Activated naive CD4-positive, alpha-beta T cell treated with anti-CD3 and anti-CD28 coated beads, Interleukin-2, amount 10 ng/mL, durations not matched to agents 7 days and 5 days (primary cell): ENCODE measurements around the gene GRM8.

ENCODE experiments used
- CTCF ChIA-PET: fragments of 350-600 bp; sonication (Branson Sonifier 250); formaldehyde crosslinking; loops from one replicate; lab custom pipeline; 2021; ENCODE audit warnings: antibody characterized with exemption; lab: Charles Lee
- DNase-seq: peaks from one replicate; pipeline ENCODE4 v3.0.0-alpha.2; 2020
- H3K27ac Mint-ChIP-seq: one replicate; pipeline ENCODE4 v1.8.0; 2021; ENCODE audit warnings: mild to moderate bottlenecking, moderate library complexity, mixed read lengths
- H3K27me3 Mint-ChIP-seq: one replicate; pipeline ENCODE4 v1.8.0; 2021; ENCODE audit warnings: mild to moderate bottlenecking, mixed read lengths
- H3K36me3 Mint-ChIP-seq: one replicate; pipeline ENCODE4 v1.8.0; 2021; ENCODE audit warnings: mixed read lengths
- H3K4me1 Mint-ChIP-seq: one replicate; pipeline ENCODE4 v1.8.0; 2021; ENCODE audit warnings: mixed read lengths
- H3K4me3 Mint-ChIP-seq: one replicate; pipeline ENCODE4 v1.8.0; 2021; ENCODE audit warnings: mild to moderate bottlenecking, moderate library complexity, mixed read lengths
- H3K9me3 Mint-ChIP-seq: one replicate; pipeline ENCODE4 v1.8.0; 2021; ENCODE audit warnings: mixed read lengths

The GRM8 gene

DNA sequence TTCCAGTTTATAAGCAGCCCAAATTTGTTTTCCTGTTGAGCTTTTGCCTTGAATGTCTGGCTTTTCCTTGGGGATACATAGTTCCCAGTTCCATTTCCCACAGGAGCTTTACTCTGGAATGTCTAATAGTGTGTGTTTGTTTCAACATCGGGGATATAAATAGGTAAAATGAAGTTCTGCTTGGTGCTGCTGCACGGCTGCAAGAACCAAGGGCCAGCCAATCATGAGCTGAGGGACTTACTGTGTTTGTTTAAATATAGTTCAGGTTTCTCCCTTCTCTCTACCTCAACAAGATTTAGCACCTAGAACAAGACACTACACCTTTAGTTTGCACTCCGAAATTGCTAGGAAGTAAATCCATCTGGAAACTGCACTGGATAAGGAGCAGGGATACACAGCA is 43.9 kb downstream of the GRM8 start:
- Mint-ChIP-seq H3K36me3 (no peaks in the 10 kb centered on the region), H3K9me3 (no peaks in the 10 kb centered on the region), H3K27me3 (peaks cover 7% of the 10 kb centered on the region), H3K4me3 (no peak overlapping the region), H3K27ac (no peak overlapping the region), H3K4me1 (no peaks in the 10 kb centered on the region)
- no peak for DNase-seq
- CTCF ChIA-PET, result no interaction called here

DNA sequence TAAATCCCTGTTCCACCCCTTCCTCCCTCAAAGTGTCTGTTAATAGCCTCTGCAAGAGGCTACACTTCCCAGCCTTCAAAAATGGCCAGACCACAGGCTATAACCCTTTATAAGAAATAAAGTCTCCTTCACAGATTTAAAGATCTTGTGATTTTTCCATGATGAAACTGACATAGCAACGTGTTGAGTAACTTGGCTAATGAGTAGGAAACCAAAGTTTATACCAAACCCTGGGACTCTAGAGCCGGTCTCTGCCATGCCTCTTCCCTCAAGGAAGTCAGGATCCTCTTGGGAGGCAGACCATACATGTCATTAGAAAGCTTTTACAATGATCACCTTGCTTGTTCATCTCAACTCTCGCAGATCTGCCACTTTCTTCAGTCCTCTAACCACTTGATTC is 44.4 kb downstream of the GRM8 start:
- no peak overlapping the region for H3K4me3 Mint-ChIP-seq
- CTCF ChIA-PET, result no interaction called here
- no peak for DNase-seq
- no peaks in the 10 kb centered on the region for H3K36me3 Mint-ChIP-seq
- no peaks in the 10 kb centered on the region for H3K9me3 Mint-ChIP-seq
- H3K27me3 Mint-ChIP-seq, result peaks cover 7% of the 10 kb centered on the region
- no peaks in the 10 kb centered on the region for H3K4me1 Mint-ChIP-seq
- H3K27ac Mint-ChIP-seq, result no peak overlapping the region

DNA sequence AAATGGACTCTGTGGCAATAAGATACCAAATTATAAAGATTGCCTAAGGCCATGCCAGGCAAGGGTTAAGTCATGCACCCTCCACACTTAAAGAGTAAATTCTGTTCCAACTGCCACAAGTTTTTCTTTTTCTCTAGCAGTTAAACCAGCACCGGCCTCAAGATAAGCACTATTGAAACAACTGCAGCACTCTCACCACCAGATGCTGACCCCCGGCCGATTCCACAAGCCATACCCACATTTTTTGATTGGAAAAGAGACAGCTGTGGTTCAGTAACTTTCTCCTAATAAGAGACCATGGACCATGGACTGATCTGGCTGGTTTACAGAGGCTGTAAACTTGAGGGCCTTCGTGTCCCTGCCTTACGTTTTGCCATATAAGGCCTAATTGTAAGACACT is 44.9 kb downstream of the GRM8 start:
- no peak overlapping the region for H3K27ac Mint-ChIP-seq
- CTCF ChIA-PET, result no interaction called here
- H3K4me1 Mint-ChIP-seq, result no peaks in the 10 kb centered on the region
- no peak overlapping the region for H3K4me3 Mint-ChIP-seq
- H3K9me3 Mint-ChIP-seq, result no peaks in the 10 kb centered on the region
- no peak for DNase-seq
- H3K36me3 Mint-ChIP-seq, result no peaks in the 10 kb centered on the region
- peaks cover 7% of the 10 kb centered on the region for H3K27me3 Mint-ChIP-seq

DNA sequence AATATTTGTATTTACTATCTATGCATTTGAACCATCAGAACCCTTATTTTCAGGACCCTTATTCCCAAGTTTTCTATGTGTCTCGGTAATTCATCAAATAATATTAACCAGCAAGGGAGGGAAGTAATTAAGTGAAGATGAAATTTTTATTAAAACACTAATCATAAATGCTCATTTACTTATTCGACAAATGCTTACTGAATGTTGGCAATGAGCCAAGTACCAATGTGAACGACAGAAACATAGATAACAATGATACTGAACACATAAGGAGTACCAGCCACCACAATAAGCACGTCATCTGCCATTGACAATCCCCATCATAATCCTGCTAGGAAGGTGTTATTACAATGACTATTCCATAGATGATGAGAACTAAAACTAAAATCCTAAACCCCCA is 45.5 kb downstream of the GRM8 start:
- H3K9me3 Mint-ChIP-seq, result no peaks in the 10 kb centered on the region
- H3K4me1 Mint-ChIP-seq, result no peaks in the 10 kb centered on the region
- no peak overlapping the region for H3K4me3 Mint-ChIP-seq
- H3K27me3 Mint-ChIP-seq, result peaks cover 7% of the 10 kb centered on the region
- CTCF ChIA-PET, result no interaction called here
- DNase-seq, result no peak
- H3K36me3 Mint-ChIP-seq, result no peaks in the 10 kb centered on the region
- no peak overlapping the region for H3K27ac Mint-ChIP-seq

DNA sequence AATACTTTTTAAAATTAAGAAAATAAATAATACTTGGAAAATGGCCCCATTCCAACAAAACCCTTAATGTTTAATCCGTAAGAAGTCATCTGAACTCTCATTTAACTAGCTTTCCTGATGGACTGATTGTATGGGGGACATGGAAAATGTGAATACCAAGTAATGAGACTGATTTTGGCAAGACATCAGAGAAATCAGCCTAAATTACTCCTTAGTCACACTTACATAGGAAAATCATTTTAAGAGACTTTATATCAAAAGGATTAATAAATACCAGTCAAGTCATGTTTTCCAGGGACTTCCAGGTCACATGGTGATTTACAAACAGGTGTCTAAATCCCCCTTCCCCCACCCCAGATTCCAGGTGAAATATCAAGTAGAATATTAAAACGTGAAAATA is 58.2 kb downstream of the GRM8 start:
- H3K4me3 Mint-ChIP-seq, result no peak overlapping the region
- H3K9me3 Mint-ChIP-seq, result no peaks in the 10 kb centered on the region
- no peaks in the 10 kb centered on the region for H3K36me3 Mint-ChIP-seq
- H3K27ac Mint-ChIP-seq, result no peak overlapping the region
- DNase-seq, result no peak
- H3K4me1 Mint-ChIP-seq, result no peaks in the 10 kb centered on the region
- no peaks in the 10 kb centered on the region for H3K27me3 Mint-ChIP-seq
- CTCF ChIA-PET, result no interaction called here

DNA sequence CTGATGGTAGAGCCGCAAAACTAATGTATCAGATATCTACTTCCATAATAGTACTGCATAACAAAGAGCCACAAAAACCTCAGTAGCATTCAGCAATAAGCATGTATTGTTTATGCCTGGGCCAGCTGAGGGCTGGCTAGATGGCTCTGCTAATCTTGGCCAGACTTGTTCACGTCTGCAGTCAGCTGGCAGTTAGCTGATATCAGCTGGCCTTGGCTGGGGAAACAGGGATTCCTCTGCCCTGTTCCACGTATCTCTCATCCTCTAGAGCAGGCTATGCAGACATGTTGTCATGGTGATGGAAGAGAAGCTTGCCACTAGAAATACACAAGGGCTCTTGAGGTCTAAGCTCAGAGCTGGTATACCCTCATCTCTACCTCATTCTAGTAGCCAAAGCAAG is 62.9 kb downstream of the GRM8 start:
- H3K4me1 Mint-ChIP-seq, result no peaks in the 10 kb centered on the region
- H3K27me3 Mint-ChIP-seq, result no peaks in the 10 kb centered on the region
- H3K27ac Mint-ChIP-seq, result no peak overlapping the region
- CTCF ChIA-PET, result no interaction called here
- H3K36me3 Mint-ChIP-seq, result no peaks in the 10 kb centered on the region
- no peak for DNase-seq
- H3K9me3 Mint-ChIP-seq, result no peaks in the 10 kb centered on the region
- no peak overlapping the region for H3K4me3 Mint-ChIP-seq

DNA sequence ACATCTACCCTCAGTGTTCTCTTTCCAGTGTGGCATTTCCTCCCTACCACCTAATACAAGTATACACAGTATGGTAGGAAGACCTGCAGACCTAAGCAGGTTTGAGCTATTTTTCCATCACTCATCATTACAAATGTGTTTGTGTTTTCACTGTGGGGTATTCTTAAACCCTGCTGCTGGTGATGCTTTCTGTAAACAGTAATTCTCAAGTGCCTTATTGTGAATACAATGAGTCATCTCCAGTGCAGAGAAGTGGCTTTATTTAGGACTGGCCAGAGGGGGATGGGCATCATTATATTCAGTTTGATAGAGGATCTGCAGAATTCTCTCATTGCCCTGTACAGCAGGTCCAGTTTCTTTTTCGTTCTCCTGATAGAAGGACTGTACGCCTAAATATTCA is 63.7 kb downstream of the GRM8 start:
- Mint-ChIP-seq H3K27me3 (no peaks in the 10 kb centered on the region), H3K4me1 (no peaks in the 10 kb centered on the region), H3K4me3 (no peak overlapping the region), H3K9me3 (no peaks in the 10 kb centered on the region), H3K27ac (no peak overlapping the region), H3K36me3 (no peaks in the 10 kb centered on the region)
- CTCF ChIA-PET, result no interaction called here
- DNase-seq, result no peak

DNA sequence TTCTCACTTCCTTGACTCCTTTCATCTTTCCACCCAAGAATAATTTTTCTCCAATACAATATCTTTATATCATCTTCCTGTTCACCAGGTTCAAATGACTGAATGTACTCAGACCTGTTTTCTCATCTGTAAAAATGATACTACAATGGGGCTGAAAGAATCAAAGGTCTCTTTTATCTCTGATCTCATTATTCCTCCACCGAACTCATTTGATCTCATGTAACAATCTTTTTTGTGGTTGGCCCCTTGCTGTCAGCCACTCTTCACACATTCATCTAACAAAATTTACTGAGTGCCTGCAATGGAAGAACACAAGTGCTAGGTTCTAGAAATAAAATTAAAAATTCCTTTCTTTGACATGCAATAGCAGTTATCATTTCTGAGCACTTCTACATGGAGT is 65.0 kb downstream of the GRM8 start:
- no peaks in the 10 kb centered on the region for H3K4me1 Mint-ChIP-seq
- no peaks in the 10 kb centered on the region for H3K9me3 Mint-ChIP-seq
- CTCF ChIA-PET, result no interaction called here
- no peak overlapping the region for H3K4me3 Mint-ChIP-seq
- no peak for DNase-seq
- no peaks in the 10 kb centered on the region for H3K36me3 Mint-ChIP-seq
- no peaks in the 10 kb centered on the region for H3K27me3 Mint-ChIP-seq
- H3K27ac Mint-ChIP-seq, result no peak overlapping the region

DNA sequence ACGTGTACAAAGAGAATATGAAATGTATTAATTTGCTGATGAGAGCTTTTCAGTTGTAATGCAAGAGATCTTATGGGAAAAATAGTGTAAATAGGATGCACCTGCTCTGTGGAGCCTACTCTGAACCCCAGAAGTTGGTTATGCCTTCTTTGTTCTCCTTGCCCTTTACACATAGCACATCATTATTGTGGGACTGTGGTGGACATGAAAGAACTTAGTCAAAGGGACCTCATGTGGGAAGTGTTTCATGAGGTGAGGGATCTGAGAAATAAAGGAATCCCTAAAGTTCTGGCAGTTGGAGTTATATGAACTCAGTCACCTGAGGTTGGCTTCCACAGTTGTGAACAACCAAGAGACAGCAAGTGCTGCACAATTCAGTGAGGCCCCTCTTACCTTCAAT is 66.1 kb downstream of the GRM8 start:
- Mint-ChIP-seq H3K9me3 (no peaks in the 10 kb centered on the region), H3K27ac (no peak overlapping the region), H3K4me1 (no peaks in the 10 kb centered on the region), H3K27me3 (no peaks in the 10 kb centered on the region), H3K4me3 (no peak overlapping the region), H3K36me3 (no peaks in the 10 kb centered on the region)
- DNase-seq, result no peak
- CTCF ChIA-PET, result no interaction called here

DNA sequence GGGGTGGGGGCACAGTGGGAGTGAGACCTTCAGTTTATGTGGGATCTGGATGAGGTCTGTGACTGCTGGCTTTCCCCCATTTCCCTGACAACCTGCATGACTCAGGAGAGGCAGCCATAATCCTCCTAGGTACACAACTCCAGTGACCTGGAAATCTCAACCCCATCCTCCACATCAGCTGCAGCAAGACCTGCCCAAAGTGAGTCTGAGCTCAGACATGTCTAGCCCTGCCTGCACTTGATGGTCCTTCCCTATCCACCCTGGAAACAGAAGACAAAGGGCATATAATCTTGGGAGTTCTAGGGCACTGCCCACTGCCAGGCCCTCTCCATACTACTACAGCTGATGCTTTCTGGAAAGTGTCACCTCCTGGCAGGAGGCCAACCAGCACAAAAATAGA is 75.6 kb downstream of the GRM8 start:
- no peak for DNase-seq
- H3K4me1 Mint-ChIP-seq, result no peaks in the 10 kb centered on the region
- peaks cover 4% of the 10 kb centered on the region for H3K27me3 Mint-ChIP-seq
- H3K4me3 Mint-ChIP-seq, result no peak overlapping the region
- no peaks in the 10 kb centered on the region for H3K36me3 Mint-ChIP-seq
- CTCF ChIA-PET, result no interaction called here
- no peaks in the 10 kb centered on the region for H3K9me3 Mint-ChIP-seq
- H3K27ac Mint-ChIP-seq, result no peak overlapping the region

DNA sequence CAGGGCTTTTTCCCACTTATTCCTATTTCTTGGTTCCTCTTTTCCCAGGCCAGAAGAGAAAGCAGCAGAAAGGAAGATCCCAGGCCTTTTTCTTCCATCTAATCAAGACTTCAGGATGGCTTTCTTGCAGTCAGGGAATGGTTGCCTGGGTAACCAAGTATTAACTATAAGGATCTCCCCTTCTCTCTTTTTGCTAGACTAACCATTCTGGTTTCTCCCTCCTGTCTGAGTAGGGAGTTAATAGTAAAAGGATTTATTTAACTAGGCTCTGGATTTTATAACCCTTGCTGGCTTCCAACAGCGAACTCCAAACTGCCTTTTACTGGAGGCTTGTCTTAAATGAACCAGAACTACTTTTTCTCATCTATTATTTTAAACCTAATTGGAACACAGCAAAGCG is 90.4 kb downstream of the GRM8 start:
- H3K4me1 Mint-ChIP-seq, result no peaks in the 10 kb centered on the region
- no peak for DNase-seq
- no peaks in the 10 kb centered on the region for H3K36me3 Mint-ChIP-seq
- peaks cover 4% of the 10 kb centered on the region for H3K27me3 Mint-ChIP-seq
- H3K9me3 Mint-ChIP-seq, result no peaks in the 10 kb centered on the region
- H3K27ac Mint-ChIP-seq, result peak overlapping the region; percentile 52
- CTCF ChIA-PET, result no interaction called here
- H3K4me3 Mint-ChIP-seq, result no peak overlapping the region

DNA sequence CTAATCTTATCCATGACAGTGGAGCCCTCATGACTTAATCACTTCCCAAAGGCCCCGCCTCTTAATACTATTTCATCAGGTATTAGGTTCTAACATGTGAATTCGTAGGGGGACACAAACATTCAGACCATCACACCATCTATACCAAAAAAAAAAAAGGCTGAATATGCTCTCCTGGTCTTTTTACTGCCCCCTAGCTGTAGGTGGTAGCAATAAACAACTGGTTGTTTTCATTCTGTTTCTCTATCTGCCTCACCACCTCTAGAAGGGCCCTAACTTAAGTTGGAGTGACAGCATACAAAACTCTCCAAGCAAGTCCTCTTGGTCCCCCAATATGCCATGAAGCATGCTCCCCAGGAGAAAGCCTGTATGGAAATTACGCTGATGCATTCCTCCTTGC is 94.1 kb downstream of the GRM8 start:
- no peak overlapping the region for H3K27ac Mint-ChIP-seq
- no peaks in the 10 kb centered on the region for H3K36me3 Mint-ChIP-seq
- peaks cover 8% of the 10 kb centered on the region for H3K27me3 Mint-ChIP-seq
- no peak overlapping the region for H3K4me3 Mint-ChIP-seq
- no peaks in the 10 kb centered on the region for H3K9me3 Mint-ChIP-seq
- DNase-seq, result no peak
- CTCF ChIA-PET, result no interaction called here
- H3K4me1 Mint-ChIP-seq, result no peaks in the 10 kb centered on the region

DNA sequence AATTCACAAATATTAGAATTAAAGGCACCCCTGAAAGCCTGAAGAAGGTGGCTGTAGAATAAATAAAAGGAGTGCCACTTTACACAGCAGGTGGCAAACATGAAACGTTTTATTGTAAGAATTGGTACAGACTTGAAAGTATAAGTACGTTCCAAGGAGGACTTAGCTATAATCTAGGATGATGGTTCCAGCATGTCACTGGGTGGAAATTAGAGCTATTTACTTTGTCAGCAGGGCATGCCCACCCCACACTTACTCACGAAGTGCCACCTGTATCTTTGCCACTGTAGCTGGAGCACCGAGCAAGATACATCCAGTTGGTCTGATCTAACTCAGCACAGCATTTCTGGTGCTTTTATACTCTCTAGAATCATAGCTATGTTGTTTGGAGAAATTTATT is 97.8 kb downstream of the GRM8 start:
- CTCF ChIA-PET, result no interaction called here
- Mint-ChIP-seq H3K27ac (no peak overlapping the region), H3K4me3 (no peak overlapping the region), H3K9me3 (no peaks in the 10 kb centered on the region), H3K27me3 (peaks cover 4% of the 10 kb centered on the region), H3K4me1 (no peaks in the 10 kb centered on the region), H3K36me3 (no peaks in the 10 kb centered on the region)
- no peak for DNase-seq

DNA sequence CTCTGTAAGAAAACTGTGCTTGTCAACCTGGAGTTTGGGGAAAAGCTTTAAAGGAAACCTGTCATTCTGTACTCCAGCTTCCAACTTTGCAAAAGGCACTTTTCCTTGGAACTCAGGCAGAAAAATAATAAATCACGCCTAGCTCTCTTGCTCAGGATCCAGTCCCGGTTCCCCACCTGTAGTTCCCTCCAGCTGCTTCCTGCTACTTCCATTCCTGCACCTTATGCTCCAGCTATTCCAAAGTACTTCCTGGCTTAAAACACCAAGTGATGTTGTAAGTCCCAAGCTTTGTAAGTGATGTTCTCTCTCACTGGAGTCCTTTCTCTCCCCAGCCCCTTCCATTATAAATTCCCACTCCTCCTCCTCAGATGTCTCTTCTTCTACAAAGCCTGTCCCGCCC is 98.6 kb downstream of the GRM8 start:
- Mint-ChIP-seq H3K4me3 (no peak overlapping the region), H3K27me3 (peaks cover 4% of the 10 kb centered on the region), H3K27ac (no peak overlapping the region), H3K4me1 (no peaks in the 10 kb centered on the region), H3K9me3 (no peaks in the 10 kb centered on the region), H3K36me3 (no peaks in the 10 kb centered on the region)
- no peak for DNase-seq
- CTCF ChIA-PET, result no interaction called here

DNA sequence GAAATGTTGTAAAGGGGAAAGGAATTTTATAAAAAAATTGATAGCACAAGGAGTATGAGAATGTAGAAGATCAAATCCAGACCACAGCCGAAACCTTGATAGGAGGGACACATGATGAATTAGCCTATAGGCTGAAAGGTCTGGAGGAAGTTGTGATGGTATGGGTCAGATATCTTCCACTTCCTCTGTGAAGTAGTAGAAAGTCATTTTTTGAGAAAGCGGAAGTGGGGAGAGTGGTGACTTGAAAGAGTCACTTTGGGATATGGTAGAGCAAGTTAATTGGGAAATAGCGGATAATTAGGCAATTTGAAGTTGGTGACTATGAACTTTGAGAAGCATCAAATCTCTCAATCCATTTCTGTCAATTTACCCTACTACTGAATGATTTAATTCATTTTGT is 99.4 kb downstream of the GRM8 start:
- CTCF ChIA-PET, result no interaction called here
- Mint-ChIP-seq H3K9me3 (no peaks in the 10 kb centered on the region), H3K36me3 (no peaks in the 10 kb centered on the region), H3K4me1 (no peaks in the 10 kb centered on the region), H3K27ac (no peak overlapping the region), H3K27me3 (peaks cover 4% of the 10 kb centered on the region), H3K4me3 (no peak overlapping the region)
- no peak for DNase-seq

DNA sequence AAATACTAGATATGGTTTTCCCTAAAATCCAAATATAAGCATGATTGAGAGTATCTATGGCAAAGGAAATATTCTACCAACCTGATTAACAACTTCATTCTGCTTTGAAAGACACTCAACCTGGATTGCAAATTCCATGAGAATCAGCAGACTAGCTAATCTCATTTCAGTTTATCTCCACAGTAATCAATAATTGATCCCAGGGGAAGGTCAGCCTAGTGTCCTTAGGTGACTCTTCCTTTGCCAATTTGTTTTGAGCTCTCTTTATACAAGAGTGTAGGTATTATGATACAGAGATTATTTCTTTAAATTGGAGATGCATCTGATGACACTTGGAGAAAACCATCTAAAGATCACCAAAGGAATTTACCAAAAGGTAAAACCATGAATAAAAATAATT is 100.3 kb downstream of the GRM8 start:
- no peaks in the 10 kb centered on the region for H3K4me1 Mint-ChIP-seq
- no peak overlapping the region for H3K27ac Mint-ChIP-seq
- no peak for DNase-seq
- H3K36me3 Mint-ChIP-seq, result no peaks in the 10 kb centered on the region
- CTCF ChIA-PET, result interaction anchor here (1.0 kb wide), 1 partner anchor 25 kb away, joined by 3 read pairs; no protein-coding TSS in a partner anchor
- H3K27me3 Mint-ChIP-seq, result peaks cover 4% of the 10 kb centered on the region
- no peaks in the 10 kb centered on the region for H3K9me3 Mint-ChIP-seq
- H3K4me3 Mint-ChIP-seq, result no peak overlapping the region
